Uterus (tissue), 2 donors: ENCODE data around the gene DCAF7.

Experiments used
- CTCF ChIP-seq, 4 experiments: fragments of 200-600 bp in 2 of 4; fragments of 450-650 bp in 2 of 4; sonication (generic) in 2 of 4; IDR thresholded peaks; one replicate each; pipeline ENCODE4 v1.5.1; 2016 to 2019; ENCODE audit warnings: antibody characterized with exemption in 4 of 4, mild to moderate bottlenecking in 2 of 4, moderate library complexity in 1 of 4
- POLR2A ChIP-seq, 2 donors: fragments of 450-650 bp; IDR thresholded peaks; one replicate each; pipeline ENCODE4 v1.6.1; 2016; ENCODE audit warnings: antibody characterized with exemption in 2 of 2, mild to moderate bottlenecking in 1 of 2, moderate library complexity in 1 of 2

DNA sequence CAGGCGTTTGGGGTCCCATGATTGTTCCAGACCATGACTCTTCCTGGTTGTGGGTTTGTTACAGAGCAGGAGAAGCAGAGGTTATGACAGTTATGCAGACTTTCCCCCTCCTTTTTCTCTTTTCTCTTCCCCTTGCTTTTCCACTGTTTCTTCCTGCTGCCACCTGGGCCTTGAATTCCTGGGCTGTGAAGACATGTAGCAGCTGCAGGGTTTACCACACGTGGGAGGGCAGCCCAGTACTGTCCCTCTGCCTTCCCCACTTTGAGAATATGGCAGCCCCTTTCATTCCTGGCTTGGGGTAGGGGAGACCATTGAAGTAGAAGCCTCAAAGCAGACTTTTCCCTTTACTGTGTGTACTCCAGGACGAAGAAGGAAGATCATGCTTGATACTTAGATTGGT lies 42.5 kb downstream of the DCAF7 start:
- no peak for TF ChIP-seq CTCF (IDR thresholded peaks at IDR 0.05)
- TF ChIP-seq POLR2A (IDR thresholded peaks at IDR 0.05): no peak
